T-helper 2 cell treated with Interferon-gamma antibody and Interleukin-4, amounts not matched to agents 5 μg/mL and 100 μg/mL, for 36 hours (primary cell): ENCODE results near the gene LEMD1.
A peak's percentile ranks its signal among the peaks of the same experiment; 100 is the strongest.
"Not testable (repeated sequence)": the region's sequence is repeated elsewhere in the genome, so short reads cannot be mapped to it uniquely, and the experiment has no call there.

Experiments
- DNase-seq: peaks from one replicate; pipeline ENCODE4 v3.0.0; 2021; ENCODE audit warnings: low spot score
- H3K27ac Mint-ChIP-seq: one replicate; pipeline ENCODE4 v1.8.0; 2021; ENCODE audit warnings: mild to moderate bottlenecking, mixed read lengths
- H3K27me3 Mint-ChIP-seq: one replicate; pipeline ENCODE4 v1.8.0; 2021; ENCODE audit warnings: low read depth, mixed read lengths
- H3K36me3 Mint-ChIP-seq: one replicate; pipeline ENCODE4 v1.8.0; 2021; ENCODE audit warnings: low read depth, mixed read lengths
- H3K4me1 Mint-ChIP-seq: one replicate; pipeline ENCODE4 v1.8.0; 2021; ENCODE audit warnings: low read depth, mixed read lengths
- H3K4me3 Mint-ChIP-seq: one replicate; pipeline ENCODE4 v1.8.0; 2022; ENCODE audit warnings: mild to moderate bottlenecking, moderate library complexity, mixed read lengths
- H3K9me3 Mint-ChIP-seq: one replicate; pipeline ENCODE4 v1.8.0; 2021; ENCODE audit warnings: mixed read lengths

LEMD1 gene

GRCh38 chr1:205429762-205430695, 8.2 kb upstream of the LEMD1 start:
- Mint-ChIP-seq H3K36me3 (no peaks in the 10 kb centered on the region), H3K27me3 (peaks cover 45% of the 10 kb centered on the region), H3K4me1 (peaks cover 5% of the 10 kb centered on the region), H3K9me3 (no peaks in the 10 kb centered on the region), H3K4me3 (peak overlapping the region; percentile 85), H3K27ac (no peak overlapping the region)
- no peak for DNase-seq

- Mint-ChIP-seq H3K4me1 (no peaks in the 10 kb centered on the region), H3K36me3 (no peaks in the 10 kb centered on the region), H3K9me3 (no peaks in the 10 kb centered on the region), H3K27me3 (peaks cover 69% of the 10 kb centered on the region), H3K4me3 (no peak overlapping the region), H3K27ac (no peak overlapping the region)
- DNase-seq: no peak
Measured at GRCh38 chr1:205424901-205425600, 3.2 kb upstream of the LEMD1 start.

GRCh38 chr1:205423814-205424399, 2.1 kb upstream of the LEMD1 start:
- DNase-seq: no peak
- no peak overlapping the region for H3K4me3 Mint-ChIP-seq
- no peaks in the 10 kb centered on the region for H3K36me3 Mint-ChIP-seq
- peaks cover 68% of the 10 kb centered on the region for H3K27me3 Mint-ChIP-seq
- no peak overlapping the region for H3K27ac Mint-ChIP-seq
- H3K9me3 Mint-ChIP-seq: no peaks in the 10 kb centered on the region
- H3K4me1 Mint-ChIP-seq: no peaks in the 10 kb centered on the region

GRCh38 chr1:205422993-205423642, 1.3 kb upstream of the LEMD1 start:
- DNase-seq: no peak
- H3K27ac Mint-ChIP-seq: no peak overlapping the region
- peaks cover 64% of the 10 kb centered on the region for H3K27me3 Mint-ChIP-seq
- H3K4me1 Mint-ChIP-seq: no peaks in the 10 kb centered on the region
- no peaks in the 10 kb centered on the region for H3K9me3 Mint-ChIP-seq
- no peak overlapping the region for H3K4me3 Mint-ChIP-seq
- no peaks in the 10 kb centered on the region for H3K36me3 Mint-ChIP-seq

- no peaks in the 10 kb centered on the region for H3K9me3 Mint-ChIP-seq
- no peaks in the 10 kb centered on the region for H3K36me3 Mint-ChIP-seq
- H3K27me3 Mint-ChIP-seq: peaks cover 57% of the 10 kb centered on the region
- H3K4me1 Mint-ChIP-seq: no peaks in the 10 kb centered on the region
- no peak overlapping the region for H3K4me3 Mint-ChIP-seq
- no peak overlapping the region for H3K27ac Mint-ChIP-seq
- DNase-seq: no peak
Measured at GRCh38 chr1:205420938-205421337, 918 bp downstream of the LEMD1 start.

GRCh38 chr1:205417870-205418635, 3.8 kb downstream of the LEMD1 start:
- no peak overlapping the region for H3K27ac Mint-ChIP-seq
- no peak overlapping the region for H3K4me3 Mint-ChIP-seq
- no peaks in the 10 kb centered on the region for H3K4me1 Mint-ChIP-seq
- H3K36me3 Mint-ChIP-seq: no peaks in the 10 kb centered on the region
- no peaks in the 10 kb centered on the region for H3K9me3 Mint-ChIP-seq
- H3K27me3 Mint-ChIP-seq: peaks cover 37% of the 10 kb centered on the region
- DNase-seq: no peak

- no peaks in the 10 kb centered on the region for H3K9me3 Mint-ChIP-seq
- no peak overlapping the region for H3K27ac Mint-ChIP-seq
- no peaks in the 10 kb centered on the region for H3K4me1 Mint-ChIP-seq
Measured at GRCh38 chr1:205416322-205416721, 5.5 kb downstream of the LEMD1 start.

GRCh38 chr1:205410581-205411298, 11.1 kb downstream of the LEMD1 start:
- Mint-ChIP-seq H3K9me3 (no peaks in the 10 kb centered on the region), H3K4me1 (no peaks in the 10 kb centered on the region), H3K27me3 (peaks cover 20% of the 10 kb centered on the region), H3K27ac (no peak overlapping the region), H3K36me3 (no peaks in the 10 kb centered on the region), H3K4me3 (no peak overlapping the region)
- DNase-seq: no peak

More at GRCh38 chr1:205416322-205416721, 5.5 kb downstream of the LEMD1 start:
- DNase-seq: no peak
- Mint-ChIP-seq H3K4me3 (no peak overlapping the region), H3K36me3 (no peaks in the 10 kb centered on the region), H3K27me3 (peaks cover 26% of the 10 kb centered on the region)

GRCh38 chr1:205407970-205408369, 13.9 kb downstream of the LEMD1 start:
- Mint-ChIP-seq H3K27me3 (peaks cover 25% of the 10 kb centered on the region), H3K4me3 (no peak overlapping the region), H3K36me3 (no peaks in the 10 kb centered on the region), H3K27ac (no peak overlapping the region), H3K4me1 (no peaks in the 10 kb centered on the region), H3K9me3 (no peaks in the 10 kb centered on the region)
- no peak for DNase-seq

GRCh38 chr1:205406252-205406651, 15.6 kb downstream of the LEMD1 start:
- DNase-seq, H3K27ac Mint-ChIP-seq, H3K4me3 Mint-ChIP-seq, H3K4me1 Mint-ChIP-seq, H3K9me3 Mint-ChIP-seq, H3K36me3 Mint-ChIP-seq: not testable (repeated sequence)
- peaks cover 22% of the 10 kb centered on the region for H3K27me3 Mint-ChIP-seq

- not testable (repeated sequence) for H3K4me1 Mint-ChIP-seq, H3K27ac Mint-ChIP-seq, H3K36me3 Mint-ChIP-seq, H3K4me3 Mint-ChIP-seq, H3K9me3 Mint-ChIP-seq, DNase-seq
- peaks cover 14% of the 10 kb centered on the region for H3K27me3 Mint-ChIP-seq
Measured at GRCh38 chr1:205404484-205404883, 17.4 kb downstream of the LEMD1 start.

GRCh38 chr1:205398586-205398985, 23.3 kb downstream of the LEMD1 start:
- Mint-ChIP-seq H3K9me3 (no peaks in the 10 kb centered on the region), H3K4me1 (no peaks in the 10 kb centered on the region), H3K27ac (no peak overlapping the region), H3K4me3 (no peak overlapping the region), H3K27me3 (peaks cover 19% of the 10 kb centered on the region), H3K36me3 (no peaks in the 10 kb centered on the region)
- no peak for DNase-seq
